GM18499 (cell line): Measurements from ENCODE around the gene HUS1.
"Not testable (repeated sequence)": the region's sequence is repeated elsewhere in the genome, so short reads cannot be mapped to it uniquely, and the experiment has no call there.

Source experiments
- ATAC-seq: cut with Tn5 transposase; IDR thresholded peaks from one replicate; pipeline ENCODE4 v1.9.1; 2021; ENCODE audit warnings: moderate number of reproducible peaks; ENCODE audit not compliant: insufficient read depth, unreplicated experiment

Gene HUS1

DNA sequence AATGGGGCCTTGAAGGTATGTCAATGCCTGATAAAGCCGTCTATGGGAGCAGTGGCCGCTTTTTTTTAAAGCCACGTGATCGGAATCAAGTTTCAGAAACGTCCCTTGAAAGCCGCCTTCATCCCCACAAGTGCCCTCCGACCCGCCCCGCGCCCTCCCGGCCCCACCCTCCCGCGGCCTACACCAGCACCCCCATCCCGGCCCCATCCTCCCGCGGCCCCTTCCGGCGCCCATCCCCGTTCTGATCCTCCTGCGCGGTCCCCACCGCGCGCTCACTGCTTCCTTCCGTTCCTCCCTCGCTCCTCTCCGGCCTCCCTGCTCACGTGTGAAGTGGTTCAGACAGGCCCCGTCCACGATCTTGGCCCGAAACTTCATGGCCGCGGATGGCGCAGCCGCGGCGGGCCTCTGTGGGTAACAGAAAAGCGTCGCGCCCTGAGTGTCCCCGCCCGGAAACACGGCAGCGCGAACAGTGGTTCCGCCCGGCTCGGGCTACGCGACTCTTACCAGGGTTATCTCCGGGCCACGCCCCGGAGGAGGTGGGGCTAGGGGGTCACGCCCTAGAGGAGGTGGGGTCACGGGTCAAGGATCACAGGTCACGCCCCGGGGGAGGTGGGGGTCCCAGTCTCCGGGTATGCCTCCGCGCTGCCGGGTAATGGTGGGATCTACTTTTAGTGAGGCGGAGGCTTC is at the start of gene HUS1:
Gene HUS1, minus strand, starts transcription at position 471 of the 687 bp plus-strand sequence. Its CDS starts 96 bp downstream, at position 375.
- peak; percentile 84 for ATAC-seq

DNA sequence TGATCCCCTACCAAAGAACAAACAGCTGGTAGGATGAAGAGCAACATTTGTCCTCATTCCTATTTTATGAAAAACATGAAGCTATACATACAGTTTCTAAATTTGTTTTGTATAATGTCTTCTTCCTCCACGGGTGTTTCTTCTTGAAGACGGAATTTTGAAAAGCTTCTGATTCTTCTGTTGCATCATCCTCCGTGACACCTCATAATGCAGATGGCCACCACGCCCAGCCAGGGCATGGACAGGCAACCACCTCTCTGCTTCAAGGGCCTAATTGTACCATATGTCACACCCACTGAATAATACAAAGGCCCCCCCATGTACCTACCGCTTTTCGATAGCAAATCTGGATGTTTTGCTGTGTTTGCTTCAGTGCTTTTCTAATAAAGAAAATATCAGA is 49.5 kb upstream of the HUS1 start, which contains the start of gene SUN3:
Gene SUN3, minus strand, starts transcription at position 170 of the 400 bp plus-strand sequence. Its CDS starts 169 bp downstream, at position 1.
- ATAC-seq = no peak

DNA sequence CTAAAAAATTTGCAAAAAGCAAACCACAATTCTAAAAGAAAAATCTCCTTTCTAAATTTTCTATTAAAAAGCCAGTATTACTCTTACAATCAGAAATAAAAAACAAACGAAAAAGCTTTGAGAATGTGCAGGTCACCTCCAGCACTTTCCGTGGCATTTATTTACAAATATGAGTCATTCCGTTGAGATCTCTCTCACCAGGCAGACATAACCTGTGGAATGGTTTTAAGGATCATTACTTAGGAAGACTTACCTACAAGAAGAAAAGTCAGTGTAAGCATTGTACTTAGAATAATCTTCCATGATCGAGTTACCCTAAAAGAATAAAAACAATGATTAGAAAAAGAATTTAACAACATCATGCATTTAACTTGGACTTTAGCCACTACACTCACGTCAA is 46.2 kb upstream of the HUS1 start:
- no peak for ATAC-seq

DNA sequence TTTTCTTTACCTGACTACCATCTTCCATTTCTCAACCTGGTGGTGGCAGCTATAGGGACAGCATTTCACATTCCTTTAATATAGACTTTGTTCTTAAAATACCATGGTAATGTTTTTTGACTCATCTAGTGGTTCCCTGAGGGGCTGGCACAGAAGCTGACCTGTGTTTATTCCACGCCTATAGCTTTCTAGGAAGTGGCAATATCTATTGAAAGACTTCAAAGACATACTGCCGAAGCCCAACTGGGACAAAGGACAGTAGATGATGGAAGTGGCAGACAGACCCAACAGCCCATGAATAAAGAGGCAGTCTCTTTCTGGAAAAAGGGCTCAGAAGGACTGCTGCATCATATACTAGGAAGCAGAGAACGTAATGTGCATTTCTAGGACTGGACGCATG is 38.3 kb upstream of the HUS1 start:
- no peak for ATAC-seq

DNA sequence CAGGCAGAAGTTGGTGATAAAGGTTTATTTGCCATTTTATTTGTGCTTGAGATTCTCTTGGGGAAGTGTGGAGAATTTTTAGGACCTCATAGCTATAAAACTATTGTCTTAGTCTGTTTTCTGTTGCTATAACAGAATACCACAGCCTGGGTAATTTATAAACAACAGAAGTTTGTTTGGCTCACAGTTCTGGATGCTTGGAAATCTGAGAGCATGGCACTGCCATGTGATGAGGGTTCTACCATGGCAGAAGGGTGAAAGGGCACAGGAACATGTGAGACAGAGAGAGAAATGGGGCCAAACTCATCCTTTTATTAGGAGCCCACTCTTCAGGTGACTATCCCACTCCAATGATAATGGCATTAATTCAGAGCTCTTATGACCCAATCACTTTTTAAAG is 37.2 kb upstream of the HUS1 start:
- no peak for ATAC-seq

DNA sequence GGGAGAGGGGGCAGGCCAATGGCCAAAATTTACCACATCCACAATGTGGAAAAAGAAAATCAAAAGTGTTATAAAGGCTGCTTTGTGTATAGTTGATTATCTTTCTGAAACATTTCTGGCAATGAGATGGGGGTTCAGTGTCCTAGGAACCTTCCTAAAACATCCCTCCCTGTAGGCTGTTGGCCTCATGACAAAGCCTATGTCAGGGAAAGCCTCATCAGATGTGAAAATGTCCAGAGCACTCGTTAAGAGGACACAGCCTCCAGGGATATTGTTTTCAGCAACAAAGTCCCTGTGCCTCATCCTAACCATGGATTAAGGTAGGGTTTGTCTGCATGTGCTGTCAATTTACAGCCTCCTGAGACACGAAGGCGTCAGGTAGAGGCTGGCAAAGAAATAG is 32.5 kb upstream of the HUS1 start:
- ATAC-seq = no peak

DNA sequence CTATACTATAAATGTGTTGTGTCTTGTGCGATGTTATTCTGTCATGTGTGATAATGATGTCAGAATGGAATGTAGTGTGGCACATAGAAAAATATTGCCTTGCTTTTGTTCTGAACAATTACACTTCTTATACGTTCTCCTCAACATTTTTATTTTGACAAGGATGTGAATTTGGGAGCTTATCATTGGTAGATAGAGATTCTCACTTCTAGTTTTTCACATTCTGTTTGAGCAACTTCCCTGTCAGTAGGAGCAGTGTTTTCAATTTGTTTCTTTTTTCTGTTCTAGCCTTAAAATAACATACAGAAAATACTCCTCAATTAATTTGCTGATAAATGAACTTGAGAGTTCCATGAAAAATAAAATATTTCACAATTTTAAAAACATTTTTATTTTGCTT is 31.9 kb upstream of the HUS1 start:
- ATAC-seq = no peak

DNA sequence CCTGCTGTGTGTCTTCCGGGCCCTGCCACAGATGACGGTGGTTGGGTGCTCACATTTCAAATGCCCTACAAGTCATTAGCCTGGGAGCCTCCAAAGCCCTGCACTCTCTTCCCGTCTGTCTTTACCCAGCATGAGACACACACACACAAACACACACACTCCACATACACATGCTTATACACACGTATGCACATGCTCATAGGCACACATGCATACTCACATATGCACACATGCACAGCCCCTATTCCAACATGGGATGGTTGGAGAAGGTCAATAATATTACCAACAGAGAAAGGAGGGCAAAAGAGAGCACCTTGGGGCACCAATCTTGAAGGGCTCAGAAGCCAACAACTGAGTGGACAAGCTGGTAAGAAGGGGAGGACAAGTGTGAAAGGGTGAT is 30.5 kb upstream of the HUS1 start:
- no peak for ATAC-seq

DNA sequence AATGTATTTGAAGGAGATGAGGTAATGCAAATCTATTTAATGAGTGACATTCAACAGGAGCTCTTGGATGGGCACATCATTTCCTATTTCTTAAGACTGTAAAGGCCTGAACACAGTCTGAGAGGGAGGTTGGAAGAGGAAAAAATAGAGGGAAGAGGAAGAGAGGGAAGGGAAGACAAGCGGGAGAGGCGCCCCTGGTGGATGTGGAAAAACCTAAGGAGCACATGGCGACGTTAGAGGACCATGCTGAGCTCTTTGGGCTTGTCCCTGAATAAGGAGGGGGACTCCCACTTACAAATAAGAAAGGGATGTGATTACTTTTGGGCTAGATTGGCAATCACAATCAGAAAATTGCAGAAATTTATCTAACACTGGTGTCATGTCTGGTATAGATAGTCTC is 29.8 kb upstream of the HUS1 start:
- ATAC-seq = no peak

DNA sequence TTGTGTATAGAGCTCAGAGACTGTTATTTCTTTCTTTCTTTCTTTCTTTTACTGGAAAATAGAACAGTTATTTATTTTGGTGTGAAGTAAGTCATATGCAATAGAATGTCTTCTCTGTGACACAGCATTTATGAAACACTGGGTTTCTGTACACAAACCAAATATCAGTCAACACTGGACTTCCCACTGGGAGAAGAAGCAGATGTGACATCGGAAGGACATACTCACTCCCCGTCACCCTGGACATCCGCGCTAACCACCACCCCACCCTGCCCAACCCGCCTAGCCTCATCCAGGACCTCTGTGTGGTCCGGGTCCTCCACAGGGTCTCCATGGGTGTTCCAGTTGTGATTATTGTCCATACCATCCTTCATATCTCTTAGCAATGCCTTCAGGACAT is 27.5 kb upstream of the HUS1 start:
- ATAC-seq = no peak

DNA sequence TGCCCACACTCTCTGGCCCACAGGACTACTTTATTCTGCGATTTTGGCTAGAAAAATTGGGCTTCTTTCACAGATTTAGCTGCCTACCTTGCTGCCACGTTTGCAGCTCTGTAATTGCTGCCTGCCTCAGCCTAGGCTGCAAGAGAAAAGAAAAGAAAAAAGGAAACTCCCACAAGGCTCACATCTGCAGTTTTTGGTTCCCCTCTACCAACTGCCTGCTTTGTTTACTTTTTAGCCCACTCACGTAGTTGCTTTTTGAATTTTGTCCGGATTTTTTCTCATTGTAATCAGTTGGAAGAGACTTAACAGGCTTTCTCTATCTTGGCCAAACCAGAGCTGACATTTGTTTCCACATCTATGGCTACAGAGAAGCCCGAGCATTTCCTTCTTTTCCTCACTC is 25.2 kb upstream of the HUS1 start:
- ATAC-seq = no peak

DNA sequence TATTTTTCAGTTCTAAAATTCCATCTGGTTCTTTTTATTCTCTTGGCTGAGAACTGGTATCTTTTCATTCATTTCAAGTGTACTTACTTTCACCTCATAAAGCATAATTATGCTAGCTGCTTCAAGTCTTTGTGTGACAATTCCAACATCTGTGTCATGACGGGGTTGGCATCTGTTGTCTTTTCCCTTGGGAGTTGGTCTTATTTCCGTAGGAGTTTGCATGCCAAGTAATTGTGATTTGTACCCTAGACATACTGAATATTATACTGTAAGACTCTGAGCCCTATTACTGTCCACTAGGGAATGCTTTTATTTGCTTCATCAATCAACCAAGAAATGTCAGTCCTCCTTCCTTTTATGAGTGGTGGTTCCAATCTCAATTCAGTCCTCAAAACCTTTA is 24.6 kb upstream of the HUS1 start:
- no peak for ATAC-seq

DNA sequence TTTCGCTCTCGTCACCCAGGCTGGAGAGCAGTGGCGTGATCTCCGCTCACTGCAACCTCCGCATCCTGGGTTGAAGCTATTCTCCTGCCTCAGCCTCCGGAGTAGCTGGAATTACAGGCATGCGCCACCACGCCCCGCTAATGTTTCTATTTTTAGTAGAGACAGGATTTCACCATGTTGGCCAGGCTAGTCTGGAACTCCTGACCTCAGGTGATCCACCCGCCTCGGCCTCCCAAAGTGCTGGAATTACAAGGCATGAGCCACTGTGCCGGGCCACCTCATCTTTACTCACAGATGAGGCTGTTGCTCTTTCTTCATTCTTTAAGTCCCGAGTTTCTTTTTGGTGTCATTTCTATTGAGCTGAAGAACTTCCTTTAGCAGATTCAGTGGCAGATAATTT is 20.7 kb upstream of the HUS1 start:
- ATAC-seq = not testable (repeated sequence)

DNA sequence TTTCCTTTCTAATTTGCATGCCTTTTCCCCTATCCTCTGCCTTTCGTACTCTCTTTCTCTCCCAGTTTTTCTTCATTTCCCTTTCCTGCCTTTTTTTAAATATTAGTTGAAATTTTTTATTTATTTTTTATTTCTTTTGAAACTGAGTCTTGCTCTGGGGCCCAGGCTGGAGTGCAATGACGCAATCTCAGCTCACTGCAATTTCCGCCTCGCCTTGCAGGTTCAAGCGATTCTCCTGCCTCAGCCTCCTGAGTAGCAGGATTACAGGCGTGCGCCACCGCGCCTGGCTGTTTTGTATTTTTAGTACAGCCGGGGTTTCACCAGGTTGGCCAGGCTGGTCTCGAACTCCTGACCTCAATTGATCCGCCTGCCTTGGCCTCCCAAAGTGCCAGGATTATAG is 20.0 kb upstream of the HUS1 start:
- ATAC-seq = no peak

DNA sequence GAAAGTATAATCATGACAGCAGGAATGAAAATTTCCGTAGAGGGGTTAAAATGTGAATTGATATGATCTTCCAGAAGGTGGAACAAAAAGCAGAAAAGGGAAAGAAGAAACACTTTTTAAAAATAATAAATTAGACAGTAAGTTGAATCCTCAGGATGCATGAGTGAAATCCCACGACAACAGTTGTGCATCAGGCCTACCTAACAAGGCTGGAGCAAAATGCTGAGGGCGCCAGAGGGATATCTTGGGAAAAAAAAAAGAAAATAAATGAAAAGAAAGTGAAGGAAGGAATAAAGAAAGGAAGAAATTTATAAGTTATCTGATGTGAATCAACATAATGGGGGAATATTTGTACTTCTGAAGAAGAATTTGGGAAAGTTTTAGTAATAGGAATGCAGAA is 13.0 kb upstream of the HUS1 start:
- no peak for ATAC-seq

DNA sequence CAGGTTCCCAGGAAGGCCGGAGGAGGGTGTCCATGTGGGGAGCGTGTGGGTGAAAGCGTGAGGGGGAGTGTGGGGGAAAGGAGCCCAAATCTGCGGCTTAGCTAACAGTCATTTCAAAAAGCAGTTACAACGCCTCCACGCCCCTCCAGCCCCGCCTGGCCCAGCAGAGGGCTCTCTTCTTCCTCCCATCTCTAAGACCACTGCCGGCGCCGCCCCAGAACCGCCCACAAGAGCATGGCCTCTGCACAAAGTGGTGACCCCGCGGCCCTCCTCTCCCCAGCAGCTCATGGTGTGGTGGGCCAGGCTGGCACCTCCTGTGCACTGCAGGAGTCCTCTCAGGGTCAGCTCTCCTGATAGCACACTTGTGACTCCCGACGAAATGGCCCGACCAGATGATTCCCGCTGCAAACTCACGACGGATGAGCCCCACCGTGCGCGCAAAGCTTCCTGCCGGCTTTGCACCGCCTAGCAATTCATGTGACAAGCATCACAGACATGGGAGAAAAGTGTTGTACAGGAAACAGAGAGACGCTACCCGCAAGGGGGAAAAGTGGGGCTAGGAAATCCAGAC is 12.4 kb upstream of the HUS1 start:
- peak; percentile 91 for ATAC-seq

DNA sequence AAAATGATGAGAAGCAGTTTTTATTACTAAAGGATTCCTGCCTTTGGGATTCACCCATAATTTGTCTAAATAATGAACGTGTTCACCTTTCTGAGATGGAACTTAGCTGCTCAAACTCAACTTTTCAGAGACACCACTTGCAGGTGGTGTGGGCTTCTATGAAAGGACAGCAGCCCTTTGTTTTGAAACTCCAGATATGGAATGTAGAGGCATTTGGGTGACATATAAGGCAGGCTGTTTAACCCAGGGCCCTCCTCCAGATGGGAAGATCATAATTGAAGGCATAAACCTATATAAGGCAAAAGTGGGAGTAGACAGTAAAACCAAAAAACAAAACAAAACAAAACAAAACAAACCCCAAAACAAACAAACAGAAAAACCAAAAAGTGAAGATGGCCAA is 11.9 kb upstream of the HUS1 start:
- ATAC-seq = no peak

DNA sequence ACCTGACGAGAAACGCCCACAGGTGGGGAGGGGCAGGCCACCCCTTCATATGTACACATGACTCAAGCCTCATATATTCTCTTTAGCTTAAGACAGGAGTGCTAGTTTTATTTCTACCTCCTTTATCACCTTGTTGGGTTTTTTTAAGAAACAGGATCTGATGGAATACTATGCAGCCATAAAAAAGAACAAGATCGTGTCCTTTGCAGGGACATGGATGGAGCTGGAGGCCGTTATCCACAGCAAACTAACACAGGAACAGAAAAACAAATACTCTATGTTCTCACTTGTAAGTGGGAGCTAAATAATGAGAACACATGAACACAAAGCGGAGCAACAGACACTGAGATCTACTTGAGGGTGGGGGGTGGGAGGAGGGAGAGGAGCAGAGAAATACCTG is 11.2 kb upstream of the HUS1 start:
- ATAC-seq = no peak

DNA sequence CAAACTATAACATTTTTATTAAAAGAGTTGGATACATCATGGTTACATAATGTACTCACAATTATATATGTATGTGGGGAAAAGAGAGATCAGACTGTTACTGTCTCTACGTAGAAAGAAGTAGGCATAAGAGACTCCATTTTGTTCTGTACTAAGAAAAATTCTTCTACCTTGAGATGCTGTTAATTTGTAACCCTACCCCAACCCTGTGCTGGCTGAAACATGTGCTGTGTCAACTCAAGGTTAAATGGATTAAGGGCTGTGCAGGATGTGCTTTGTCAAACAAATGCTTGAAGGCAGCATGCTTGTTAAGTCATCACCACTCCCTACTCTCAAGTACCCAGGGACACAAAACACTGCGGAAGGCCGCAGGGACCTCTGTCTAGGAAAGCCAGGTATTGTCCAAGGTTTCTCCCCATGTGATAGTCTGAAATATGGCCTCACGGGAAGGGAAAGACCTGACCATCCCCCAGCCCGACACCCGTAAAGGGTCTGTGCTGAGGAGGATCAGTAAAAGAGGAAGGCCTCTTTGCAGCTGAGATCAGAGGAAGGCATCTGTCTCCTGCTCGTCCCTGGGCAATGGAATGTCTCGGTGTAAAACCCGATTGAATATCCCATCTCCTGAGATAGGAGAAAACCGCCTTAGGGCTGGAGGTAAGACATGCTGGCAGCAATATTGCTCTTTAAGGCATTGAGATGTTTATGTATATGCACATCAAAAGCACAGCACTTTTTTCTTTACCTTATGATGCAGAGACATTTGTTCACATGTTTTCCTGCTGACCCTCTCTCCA is 10.4 kb upstream of the HUS1 start:
- not testable (repeated sequence) for ATAC-seq

DNA sequence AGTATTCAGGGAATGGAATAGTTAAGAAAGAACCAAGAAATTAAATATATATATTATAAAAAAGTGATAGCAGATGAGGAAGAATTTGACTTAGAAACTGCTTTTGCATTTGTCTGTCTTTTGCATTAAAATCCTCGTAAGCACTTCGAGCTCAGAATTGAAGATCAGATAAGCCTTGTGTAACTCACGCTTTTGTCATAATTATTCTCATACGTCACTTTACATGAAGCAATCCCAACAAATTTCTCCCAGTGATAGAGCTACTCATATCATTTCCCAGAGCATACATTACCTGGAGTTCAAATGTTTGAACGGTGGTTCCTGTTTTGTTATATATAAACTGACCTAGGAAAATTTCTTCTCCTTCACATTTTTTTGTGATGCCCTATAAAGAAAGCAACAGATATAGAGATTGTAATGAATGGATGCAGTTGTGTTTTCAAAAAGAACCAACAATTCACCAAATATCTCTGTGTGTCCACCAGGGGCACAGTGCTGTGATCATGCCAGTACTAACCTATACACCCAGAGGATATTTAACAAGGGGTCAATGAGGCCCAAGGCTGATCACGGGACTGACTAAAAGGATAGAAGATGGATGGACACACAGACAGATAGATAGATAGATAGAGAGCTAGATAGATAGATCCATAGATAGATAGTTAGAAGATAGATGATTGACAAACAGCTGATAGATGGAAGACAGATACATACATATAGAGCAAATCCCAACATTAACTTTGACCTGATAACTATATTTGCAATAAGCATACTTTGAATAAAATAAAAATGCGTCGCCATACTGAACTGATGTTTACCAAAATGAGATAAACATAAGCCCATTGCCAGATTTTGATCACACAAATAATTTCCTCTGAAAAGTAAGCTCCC is 9.3 kb upstream of the HUS1 start:
- ATAC-seq = no peak

DNA sequence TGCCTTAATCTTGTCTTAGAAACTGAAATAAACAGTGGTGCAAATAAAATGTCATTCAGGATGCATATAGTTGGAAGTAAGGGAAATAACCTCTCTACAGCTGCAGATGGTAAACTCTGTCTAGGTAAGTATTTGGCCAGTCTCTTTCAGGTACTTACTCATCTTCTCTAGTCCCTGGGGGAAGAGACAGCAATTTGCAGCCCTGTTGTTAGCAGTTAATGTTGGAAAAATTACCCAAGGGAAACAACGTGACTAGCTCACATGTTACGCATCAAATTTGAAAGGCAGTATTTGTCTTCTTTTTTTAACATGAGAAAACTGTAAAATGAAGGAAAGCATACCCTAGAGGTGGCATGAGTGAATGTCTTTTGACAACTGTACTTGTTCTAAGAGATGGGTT is 3.2 kb upstream of the HUS1 start:
- no peak for ATAC-seq
